ENCODE measurements around the gene USH2A.

The USH2A gene

DNA sequence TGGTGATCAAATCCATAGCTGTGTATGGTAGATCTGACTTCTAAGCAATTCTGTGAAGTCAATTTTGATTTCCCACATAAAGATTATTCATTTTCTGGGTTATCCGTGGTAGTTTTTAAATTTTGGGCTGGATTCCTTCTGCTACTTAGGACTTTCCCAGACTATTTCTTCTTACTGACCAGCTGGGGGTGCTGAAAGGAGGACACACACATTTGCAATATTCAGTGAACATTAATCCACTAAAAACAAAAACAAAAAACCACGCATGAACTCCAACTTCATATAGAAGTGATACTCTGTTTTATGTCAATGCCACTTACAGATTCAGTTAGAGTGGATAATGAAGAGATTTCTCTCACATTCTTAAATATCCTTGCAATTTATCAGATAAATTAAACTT lies 750.8 kb downstream of the USH2A start:
- CTCF ChIA-PET = interaction anchor here (0.6 to 0.7 kb wide), 2 partner anchors 10 to 631 kb away, joined by 3 to 4 read pairs; no protein-coding TSS in a partner anchor
- Histone ChIP-seq H3K27ac (ENCODE audit: extremely low read depth, low read depth, low read length) (no peak overlapping the region), H3K9me3 (ENCODE audit: control insufficient read depth, insufficient read depth, low read depth, low read length) (no peaks in the 10 kb centered on the region), H3K36me3 (ENCODE audit: control insufficient read depth in 2 of 2, insufficient read depth in 1 of 2, low read length in 2 of 2) (no peaks in the 10 kb centered on the region), H3K4me3 (ENCODE audit: low read depth, low read length) (no peak overlapping the region), H3K4me1 (ENCODE audit: control insufficient read depth, insufficient read depth, low read length) (no peaks in the 10 kb centered on the region)
- POLR2A ChIA-PET = no interaction called here
- TF ChIP-seq ZNF707 (tag by site-specific recombination; IDR thresholded peaks at IDR 0.05) (no peak), SETDB1 (IDR thresholded peaks at IDR 0.05; ENCODE audit: insufficient read length, low read length) (no peak)

GRCh38 chr1:215669806-215670491 lies 753.3 kb downstream of the USH2A start:
- CTCF ChIA-PET = no interaction called here
- Histone ChIP-seq H3K4me1 (ENCODE audit: control insufficient read depth, insufficient read depth, low read length) (no peaks in the 10 kb centered on the region), H3K36me3 (ENCODE audit: control insufficient read depth in 2 of 2, insufficient read depth in 1 of 2, low read length in 2 of 2) (no peaks in the 10 kb centered on the region), H3K27ac (ENCODE audit: extremely low read depth, low read depth, low read length) (no peak overlapping the region), H3K9me3 (ENCODE audit: control insufficient read depth, insufficient read depth, low read depth, low read length) (no peaks in the 10 kb centered on the region), H3K4me3 (ENCODE audit: low read depth, low read length) (no peak overlapping the region)
- TF ChIP-seq KLF1 (tag by site-specific recombination; IDR thresholded peaks at IDR 0.05) (no peak), ZNF37A (tag by site-specific recombination; IDR thresholded peaks at IDR 0.05) (no peak), EGR2 (tag by site-specific recombination; IDR thresholded peaks at IDR 0.05; ENCODE audit: low read depth) (peak; percentile 46; the same call in 1 of the 2 replicates)
- POLR2A ChIA-PET = no interaction called here

GRCh38 chr1:215667761-215668160 lies 755.5 kb downstream of the USH2A start:
- TF ChIP-seq EGR2 (tag by site-specific recombination; IDR thresholded peaks at IDR 0.05; ENCODE audit: low read depth) (peak; percentile 62), SP3 (tag by site-specific recombination; IDR thresholded peaks at IDR 0.05) (no peak), ZFHX2 (tag by site-specific recombination; conservative IDR thresholded peaks at IDR 0.05) (peak; percentile 47)
- Histone ChIP-seq H3K4me3 (ENCODE audit: low read depth, low read length) (no peak overlapping the region), H3K36me3 (ENCODE audit: control insufficient read depth in 2 of 2, insufficient read depth in 1 of 2, low read length in 2 of 2) (no peaks in the 10 kb centered on the region), H3K9me3 (ENCODE audit: control insufficient read depth, insufficient read depth, low read depth, low read length) (no peaks in the 10 kb centered on the region), H3K4me1 (ENCODE audit: control insufficient read depth, insufficient read depth, low read length) (no peaks in the 10 kb centered on the region), H3K27ac (ENCODE audit: extremely low read depth, low read depth, low read length) (no peak overlapping the region)
- CTCF ChIA-PET = no interaction called here
- POLR2A ChIA-PET = no interaction called here

GRCh38 chr1:215665215-215665614 lies 758.0 kb downstream of the USH2A start:
- Histone ChIP-seq H3K4me1 (ENCODE audit: control insufficient read depth, insufficient read depth, low read length) (no peaks in the 10 kb centered on the region), H3K27ac (ENCODE audit: extremely low read depth, low read depth, low read length) (no peak overlapping the region), H3K4me3 (ENCODE audit: low read depth, low read length) (no peak overlapping the region), H3K9me3 (ENCODE audit: control insufficient read depth, insufficient read depth, low read depth, low read length) (no peaks in the 10 kb centered on the region), H3K36me3 (ENCODE audit: control insufficient read depth in 2 of 2, insufficient read depth in 1 of 2, low read length in 2 of 2) (no peaks in the 10 kb centered on the region)
- no peak for TF ChIP-seq GLIS2 (tag by site-specific recombination; IDR thresholded peaks at IDR 0.05)
- no peak for TF ChIP-seq ZNF184 (tag by site-specific recombination; IDR thresholded peaks at IDR 0.05)
- TF ChIP-seq, protein P1, sequence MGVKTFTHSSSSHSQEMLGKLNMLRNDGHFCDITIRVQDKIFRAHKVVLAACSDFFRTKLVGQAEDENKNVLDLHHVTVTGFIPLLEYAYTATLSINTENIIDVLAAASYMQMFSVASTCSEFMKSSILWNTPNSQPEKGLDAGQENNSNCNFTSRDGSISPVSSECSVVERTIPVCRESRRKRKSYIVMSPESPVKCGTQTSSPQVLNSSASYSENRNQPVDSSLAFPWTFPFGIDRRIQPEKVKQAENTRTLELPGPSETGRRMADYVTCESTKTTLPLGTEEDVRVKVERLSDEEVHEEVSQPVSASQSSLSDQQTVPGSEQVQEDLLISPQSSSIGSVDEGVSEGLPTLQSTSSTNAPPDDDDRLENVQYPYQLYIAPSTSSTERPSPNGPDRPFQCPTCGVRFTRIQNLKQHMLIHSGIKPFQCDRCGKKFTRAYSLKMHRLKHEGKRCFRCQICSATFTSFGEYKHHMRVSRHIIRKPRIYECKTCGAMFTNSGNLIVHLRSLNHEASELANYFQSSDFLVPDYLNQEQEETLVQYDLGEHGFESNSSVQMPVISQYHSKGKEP (tag by site-specific recombination; IDR thresholded peaks at IDR 0.05) = no peak
- no peak for TF ChIP-seq ZNF341 (tag by site-specific recombination; IDR thresholded peaks at IDR 0.05; ENCODE audit: low read depth)
- TF ChIP-seq EGR2 (tag by site-specific recombination; IDR thresholded peaks at IDR 0.05; ENCODE audit: low read depth) = no peak
- TF ChIP-seq, protein P2, sequence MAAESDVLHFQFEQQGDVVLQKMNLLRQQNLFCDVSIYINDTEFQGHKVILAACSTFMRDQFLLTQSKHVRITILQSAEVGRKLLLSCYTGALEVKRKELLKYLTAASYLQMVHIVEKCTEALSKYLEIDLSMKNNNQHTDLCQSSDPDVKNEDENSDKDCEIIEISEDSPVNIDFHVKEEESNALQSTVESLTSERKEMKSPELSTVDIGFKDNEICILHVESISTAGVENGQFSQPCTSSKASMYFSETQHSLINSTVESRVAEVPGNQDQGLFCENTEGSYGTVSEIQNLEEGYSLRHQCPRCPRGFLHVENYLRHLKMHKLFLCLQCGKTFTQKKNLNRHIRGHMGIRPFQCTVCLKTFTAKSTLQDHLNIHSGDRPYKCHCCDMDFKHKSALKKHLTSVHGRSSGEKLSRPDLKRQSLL (tag by site-specific recombination; IDR thresholded peaks at IDR 0.05) = no peak
- no peak for TF ChIP-seq ZNF544 (tag by site-specific recombination; IDR thresholded peaks at IDR 0.05)
- ChIA-PET POLR2A (no interaction called here), CTCF (no interaction called here)

Data from HEK293 (cell line).